ENCODE results near the gene ACO2.

ACO2 gene

GRCh38 chr22:41478891-41479521 is 10.1 kb downstream of the ACO2 start:
- no peak overlapping the region for H3K4me3 Mint-ChIP-seq
- H3K36me3 Mint-ChIP-seq = no peaks in the 10 kb centered on the region
- H3K27me3 Mint-ChIP-seq = no peaks in the 10 kb centered on the region
- peak overlapping the region; percentile 46 for H3K27ac Mint-ChIP-seq
- no peaks in the 10 kb centered on the region for H3K9me3 Mint-ChIP-seq
- peaks cover 45% of the 10 kb centered on the region for H3K4me1 Mint-ChIP-seq

GRCh38 chr22:41479671-41480396 is 10.9 kb downstream of the ACO2 start:
- H3K36me3 Mint-ChIP-seq = no peaks in the 10 kb centered on the region
- H3K4me1 Mint-ChIP-seq = peaks cover 49% of the 10 kb centered on the region
- no peak overlapping the region for H3K4me3 Mint-ChIP-seq
- no peaks in the 10 kb centered on the region for H3K9me3 Mint-ChIP-seq
- no peak overlapping the region for H3K27ac Mint-ChIP-seq
- no peaks in the 10 kb centered on the region for H3K27me3 Mint-ChIP-seq

- H3K4me3 Mint-ChIP-seq = no peak overlapping the region
- no peaks in the 10 kb centered on the region for H3K36me3 Mint-ChIP-seq
- no peaks in the 10 kb centered on the region for H3K27me3 Mint-ChIP-seq
- H3K4me1 Mint-ChIP-seq = peaks cover 53% of the 10 kb centered on the region
- H3K27ac Mint-ChIP-seq = peak overlapping the region; percentile 9
- no peaks in the 10 kb centered on the region for H3K9me3 Mint-ChIP-seq
These were observed 11.4 kb downstream of the ACO2 start for GRCh38 chr22:41480397-41480735.

GRCh38 chr22:41481131-41481830 is 12.4 kb downstream of the ACO2 start:
- Mint-ChIP-seq H3K27me3 (no peaks in the 10 kb centered on the region), H3K4me3 (no peak overlapping the region), H3K27ac (peak overlapping the region; percentile 30), H3K36me3 (no peaks in the 10 kb centered on the region), H3K9me3 (no peaks in the 10 kb centered on the region), H3K4me1 (peaks cover 57% of the 10 kb centered on the region)

GRCh38 chr22:41481925-41482318 is 13.0 kb downstream of the ACO2 start:
- no peaks in the 10 kb centered on the region for H3K27me3 Mint-ChIP-seq
- H3K36me3 Mint-ChIP-seq = no peaks in the 10 kb centered on the region
- no peaks in the 10 kb centered on the region for H3K9me3 Mint-ChIP-seq
- no peak overlapping the region for H3K27ac Mint-ChIP-seq
- no peak overlapping the region for H3K4me3 Mint-ChIP-seq
- peaks cover 56% of the 10 kb centered on the region for H3K4me1 Mint-ChIP-seq

- H3K4me1 Mint-ChIP-seq = peaks cover 61% of the 10 kb centered on the region
- no peaks in the 10 kb centered on the region for H3K36me3 Mint-ChIP-seq
- peak overlapping the region; percentile 20 for H3K27ac Mint-ChIP-seq
- no peaks in the 10 kb centered on the region for H3K9me3 Mint-ChIP-seq
- H3K4me3 Mint-ChIP-seq = no peak overlapping the region
- no peaks in the 10 kb centered on the region for H3K27me3 Mint-ChIP-seq
These were observed 13.5 kb downstream of the ACO2 start for GRCh38 chr22:41482319-41482935.

- Mint-ChIP-seq H3K36me3 (no peaks in the 10 kb centered on the region), H3K9me3 (no peaks in the 10 kb centered on the region), H3K4me3 (no peak overlapping the region), H3K4me1 (peaks cover 69% of the 10 kb centered on the region), H3K27ac (no peak overlapping the region), H3K27me3 (no peaks in the 10 kb centered on the region)
These were observed 16.1 kb downstream of the ACO2 start for GRCh38 chr22:41485033-41485432.

GRCh38 chr22:41487037-41487935 is 18.4 kb downstream of the ACO2 start:
- Mint-ChIP-seq H3K4me1 (peaks cover 60% of the 10 kb centered on the region), H3K27me3 (no peaks in the 10 kb centered on the region), H3K27ac (no peak overlapping the region), H3K36me3 (no peaks in the 10 kb centered on the region), H3K9me3 (no peaks in the 10 kb centered on the region), H3K4me3 (no peak overlapping the region)

- Mint-ChIP-seq H3K36me3 (no peaks in the 10 kb centered on the region), H3K9me3 (no peaks in the 10 kb centered on the region), H3K27ac (peak overlapping the region; percentile 42), H3K4me1 (peaks cover 53% of the 10 kb centered on the region), H3K27me3 (no peaks in the 10 kb centered on the region), H3K4me3 (no peak overlapping the region)
These were observed 19.2 kb downstream of the ACO2 start for GRCh38 chr22:41488076-41488475.

- H3K4me1 Mint-ChIP-seq = peaks cover 50% of the 10 kb centered on the region
- no peaks in the 10 kb centered on the region for H3K36me3 Mint-ChIP-seq
- no peak overlapping the region for H3K4me3 Mint-ChIP-seq
- H3K27me3 Mint-ChIP-seq = no peaks in the 10 kb centered on the region
- H3K27ac Mint-ChIP-seq = no peak overlapping the region
- no peaks in the 10 kb centered on the region for H3K9me3 Mint-ChIP-seq
These were observed 19.9 kb downstream of the ACO2 start for GRCh38 chr22:41488596-41489385.

GRCh38 chr22:41491374-41492100 is 22.6 kb downstream of the ACO2 start:
- H3K4me3 Mint-ChIP-seq = no peak overlapping the region
- no peak overlapping the region for H3K27ac Mint-ChIP-seq
- H3K9me3 Mint-ChIP-seq = no peaks in the 10 kb centered on the region
- peaks cover 34% of the 10 kb centered on the region for H3K4me1 Mint-ChIP-seq
- H3K27me3 Mint-ChIP-seq = no peaks in the 10 kb centered on the region
- H3K36me3 Mint-ChIP-seq = no peaks in the 10 kb centered on the region

- Mint-ChIP-seq H3K27ac (no peak overlapping the region), H3K4me3 (no peak overlapping the region), H3K4me1 (no peaks in the 10 kb centered on the region), H3K36me3 (no peaks in the 10 kb centered on the region), H3K27me3 (no peaks in the 10 kb centered on the region), H3K9me3 (no peaks in the 10 kb centered on the region)
These were observed 29.5 kb downstream of the ACO2 start for GRCh38 chr22:41498303-41498835.

GRCh38 chr22:41499624-41500280 is 30.8 kb downstream of the ACO2 start:
- no peak overlapping the region for H3K4me3 Mint-ChIP-seq
- H3K27ac Mint-ChIP-seq = no peak overlapping the region
- no peaks in the 10 kb centered on the region for H3K36me3 Mint-ChIP-seq
- no peaks in the 10 kb centered on the region for H3K27me3 Mint-ChIP-seq
- H3K4me1 Mint-ChIP-seq = no peaks in the 10 kb centered on the region
- no peaks in the 10 kb centered on the region for H3K9me3 Mint-ChIP-seq
